Activated CD8-positive, alpha-beta memory T cell treated with anti-CD3 and anti-CD28 coated beads for 24 hours (primary cell): ENCODE results near the gene DAP.
"Not testable (repeated sequence)": the region's sequence is repeated elsewhere in the genome, so short reads cannot be mapped to it uniquely, and the experiment has no call there.

Experiments used
- DNase-seq: peaks from one replicate; pipeline ENCODE4 v3.0.0-alpha.2; 2020

The DAP gene

GRCh38 chr5:10648806-10649665 is 112.0 kb downstream of the DAP start:
- DNase-seq: no peak

- no peak for DNase-seq
Observed at GRCh38 chr5:10647640-10648039, 113.4 kb downstream of the DAP start.

DNA sequence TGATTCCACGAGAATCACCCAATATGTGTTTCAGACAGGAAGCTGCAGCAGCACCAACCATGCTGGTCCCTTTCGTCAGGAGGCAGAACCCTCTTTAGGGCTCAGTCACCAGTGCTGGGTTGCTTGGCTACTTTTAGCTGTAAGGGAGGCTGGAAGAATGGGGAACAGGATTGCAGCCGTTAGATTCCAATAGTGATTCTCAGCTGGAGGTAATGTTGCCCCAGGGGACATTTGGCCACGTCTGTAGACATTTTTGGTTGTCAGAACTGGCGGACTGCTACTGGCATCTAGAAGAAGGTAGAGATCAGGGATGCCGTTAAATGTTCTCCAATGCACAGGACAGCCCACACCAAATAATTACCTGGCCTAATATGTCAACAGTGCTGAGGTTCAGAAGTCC is 115.4 kb downstream of the DAP start:
- no peak for DNase-seq

DNA sequence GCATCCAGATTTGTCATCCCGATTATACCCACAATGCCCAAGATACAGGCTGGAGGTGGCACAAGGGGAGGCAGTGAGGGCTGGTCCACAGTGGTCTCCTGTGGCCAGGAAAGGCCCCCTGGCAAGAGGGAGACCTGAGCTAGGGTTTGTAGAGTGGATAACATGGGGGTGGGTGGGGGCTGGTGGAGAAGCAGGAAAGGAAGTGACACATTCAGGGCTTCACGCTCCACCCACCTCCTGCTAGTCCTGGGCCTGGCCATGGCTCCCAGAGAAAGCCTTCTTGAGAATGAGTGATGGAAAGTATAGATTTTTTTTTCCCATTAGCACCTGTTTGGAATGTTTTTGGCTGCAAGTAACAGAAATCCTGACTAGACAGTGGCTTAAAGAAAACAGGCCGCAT is 115.9 kb downstream of the DAP start:
- DNase-seq: no peak

DNA sequence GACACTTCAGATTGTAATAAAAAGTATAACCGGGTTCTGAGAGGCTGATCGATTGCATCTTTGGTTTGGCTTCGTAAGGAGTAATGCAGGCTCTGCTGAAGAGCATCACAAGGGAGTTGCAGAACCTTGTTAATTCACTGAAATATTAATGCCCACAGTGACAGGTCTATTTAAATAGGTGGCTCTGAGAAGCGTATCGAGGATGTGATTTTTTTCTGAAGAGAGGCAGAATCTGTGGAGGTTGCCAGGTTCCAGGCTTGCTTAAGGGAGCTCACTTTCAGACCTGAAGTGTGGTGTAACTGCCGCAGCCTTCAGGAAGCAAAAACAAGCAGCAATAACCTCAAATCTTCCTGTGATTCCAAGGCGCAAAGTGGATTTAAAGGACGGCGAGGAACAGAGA is 116.8 kb downstream of the DAP start:
- no peak for DNase-seq

GRCh38 chr5:10642367-10642766 is 118.7 kb downstream of the DAP start:
- no peak for DNase-seq

- DNase-seq: no peak
Observed at GRCh38 chr5:10639846-10640368, 121.1 kb downstream of the DAP start.

DNA sequence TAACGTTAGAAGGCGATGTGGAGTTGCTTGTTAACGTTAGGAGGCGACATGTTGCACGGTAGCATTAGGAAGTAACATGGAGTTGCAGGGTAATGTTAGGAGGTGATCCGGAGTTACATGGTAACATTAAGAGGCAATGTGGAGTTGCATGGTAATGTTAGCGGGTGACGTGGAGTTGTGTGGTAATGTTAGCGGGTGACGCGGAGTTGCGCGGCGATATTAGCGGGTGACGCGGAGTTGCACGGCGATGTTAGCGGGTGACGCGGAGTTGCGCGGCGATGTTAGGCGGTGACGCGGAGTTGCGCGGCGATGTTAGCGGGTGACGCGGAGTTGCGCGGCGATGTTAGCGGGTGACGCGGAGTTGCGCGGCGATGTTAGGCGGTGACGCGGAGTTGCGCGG is 122.3 kb downstream of the DAP start:
- DNase-seq: not testable (repeated sequence)

DNA sequence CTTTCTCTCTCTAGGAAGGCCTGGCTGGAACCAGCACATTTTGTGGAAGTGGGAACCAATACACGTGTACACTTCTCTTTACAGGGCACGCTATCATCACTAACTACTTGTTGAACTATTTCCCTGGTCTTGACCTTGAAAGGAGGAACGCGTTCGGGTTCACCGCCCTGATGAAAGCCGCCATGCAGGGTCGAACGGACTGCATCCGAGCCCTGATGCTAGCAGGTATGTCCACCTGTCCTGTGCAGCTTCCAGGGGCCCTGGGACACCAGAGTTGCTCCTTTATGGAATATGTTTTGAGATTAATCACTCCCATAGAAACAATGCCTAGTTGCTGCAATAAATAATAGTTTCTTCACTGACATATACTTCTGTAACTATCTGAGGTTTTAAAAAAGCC is 123.1 kb downstream of the DAP start:
- no peak for DNase-seq

GRCh38 chr5:10636363-10637142 is 124.5 kb downstream of the DAP start:
- DNase-seq: no peak

DNA sequence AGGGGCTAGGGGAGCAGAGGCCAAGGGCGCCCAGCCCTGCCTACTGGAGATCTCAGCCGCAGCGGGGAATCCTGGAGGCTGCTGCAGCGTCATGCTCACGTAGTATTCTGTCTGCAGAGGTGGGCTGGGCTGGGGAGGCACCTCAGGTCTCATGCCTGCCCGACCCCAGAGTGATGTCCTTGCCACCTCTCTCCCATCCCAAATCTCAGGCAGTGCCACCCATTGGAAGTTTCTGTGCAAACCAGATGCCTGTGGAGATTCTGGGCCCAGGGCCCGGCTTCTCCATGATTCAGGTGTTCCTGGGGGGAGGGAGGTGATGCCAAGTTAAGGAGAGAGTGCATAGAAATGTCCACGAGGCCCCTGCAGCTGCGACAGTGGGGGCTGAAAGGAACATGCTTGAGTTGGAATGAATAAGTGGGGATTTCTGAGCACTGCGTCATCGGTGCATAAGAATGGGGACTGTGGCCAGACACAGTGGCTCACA is 125.1 kb downstream of the DAP start:
- DNase-seq: peak; percentile 56

- DNase-seq: peak; percentile 76
Observed at GRCh38 chr5:10635257-10635866, 125.7 kb downstream of the DAP start.

DNA sequence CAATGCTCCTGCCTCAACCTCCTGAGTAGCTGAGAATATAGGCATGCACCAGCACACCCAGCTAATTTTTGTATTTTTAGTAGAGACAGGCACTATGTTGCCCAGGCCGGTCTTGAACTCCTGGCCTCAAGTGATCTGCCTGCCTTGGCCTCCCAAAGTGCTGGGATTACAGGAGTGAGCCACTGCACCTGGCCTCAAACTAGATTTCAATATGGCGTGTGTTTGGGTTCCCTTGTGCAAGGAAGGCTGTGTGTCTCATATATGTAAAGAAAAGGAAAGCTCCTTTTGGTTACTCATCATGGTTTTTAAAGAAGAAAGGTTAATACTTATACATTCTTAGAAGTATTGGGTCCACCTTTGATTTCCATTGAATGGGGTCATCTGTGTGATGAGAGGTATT is 126.5 kb downstream of the DAP start:
- DNase-seq: no peak

GRCh38 chr5:10634050-10634449 is 127.0 kb downstream of the DAP start:
- DNase-seq: no peak

GRCh38 chr5:10633271-10634049 is 127.6 kb downstream of the DAP start:
- no peak for DNase-seq

DNA sequence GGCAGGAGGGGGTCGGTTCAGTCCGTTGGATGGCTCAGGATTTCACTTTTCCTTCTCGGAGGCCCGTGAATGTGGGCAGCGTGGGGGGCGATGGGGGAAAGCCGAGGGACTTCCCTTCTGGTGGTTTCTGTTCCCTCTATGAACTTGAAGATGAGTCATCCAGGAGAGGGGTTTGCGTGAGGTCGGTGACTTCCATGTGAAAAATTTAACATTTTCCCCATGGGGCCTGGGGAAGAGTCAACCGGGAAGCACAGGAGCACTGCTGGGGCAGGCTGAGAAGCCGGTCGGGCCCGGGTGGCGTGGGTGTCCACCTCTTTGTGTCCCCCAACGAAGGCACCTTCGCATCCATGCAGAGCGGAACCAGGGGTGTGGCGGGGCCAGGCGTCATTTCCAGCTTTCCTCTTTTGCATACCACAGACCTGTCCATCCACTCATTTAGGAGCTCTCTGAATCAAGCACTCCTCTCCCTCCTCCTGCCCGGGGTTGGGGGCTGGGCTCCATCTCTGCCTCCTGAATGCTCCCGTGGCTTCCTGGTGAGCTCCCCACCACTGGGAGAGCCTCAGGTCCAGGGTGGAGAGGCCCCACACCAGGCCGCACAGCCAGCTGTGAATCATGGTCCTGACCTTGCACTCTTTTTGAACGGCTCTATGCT is 128.8 kb downstream of the DAP start:
- peak; percentile 72 for DNase-seq

DNA sequence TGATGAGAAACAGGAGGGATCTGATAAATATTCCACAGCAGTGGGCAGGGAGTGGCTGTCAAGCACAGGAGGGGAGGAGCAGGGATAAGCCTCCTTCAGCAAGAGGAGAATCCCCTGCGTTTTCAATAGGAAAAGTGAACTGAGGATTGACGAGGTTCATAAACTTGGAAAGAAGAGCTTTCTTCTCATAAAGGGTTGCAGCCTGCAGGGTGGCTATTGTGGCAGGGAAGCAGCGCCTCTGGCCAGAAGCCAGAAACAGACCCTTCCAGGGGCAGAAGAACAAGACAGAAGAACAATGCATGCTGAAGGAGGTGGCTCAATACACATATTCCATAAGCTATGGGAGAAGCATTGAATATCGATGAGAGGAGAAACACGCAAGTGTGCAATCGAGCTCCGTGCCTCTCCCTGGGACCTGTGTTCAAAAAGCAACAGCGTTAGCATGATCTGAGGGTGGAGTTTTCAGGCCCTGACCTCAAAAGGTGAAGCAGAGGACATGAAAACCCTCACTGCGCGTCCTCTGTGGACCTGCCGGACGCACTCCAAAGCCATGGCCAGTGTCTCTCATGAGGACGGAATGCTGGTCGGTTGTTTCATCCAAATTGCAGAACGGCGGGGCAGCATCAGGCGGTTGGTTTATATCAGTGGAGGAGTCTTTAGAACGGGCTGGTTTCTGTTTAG is 129.6 kb downstream of the DAP start:
- no peak for DNase-seq

GRCh38 chr5:10630744-10631143 is 130.3 kb downstream of the DAP start:
- not testable (repeated sequence) for DNase-seq

DNA sequence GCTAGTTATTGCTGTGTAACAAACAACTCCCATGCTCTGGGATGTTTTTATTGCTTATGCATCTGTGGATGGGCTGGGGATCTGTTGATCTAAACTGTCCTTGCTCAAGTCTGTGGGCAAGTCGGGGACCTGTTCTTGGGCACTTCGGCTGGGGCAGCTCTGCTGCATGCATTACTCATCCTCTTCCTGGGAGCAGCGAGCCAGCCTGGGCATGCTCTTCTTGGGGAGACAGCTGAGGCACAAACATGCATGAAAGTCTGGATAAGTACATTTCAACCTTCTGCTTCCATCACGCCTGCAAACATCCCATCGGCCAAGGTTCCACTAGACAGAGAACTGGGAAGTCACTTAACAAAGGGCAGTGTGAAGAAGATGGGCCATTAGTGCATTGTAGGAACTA is 130.9 kb downstream of the DAP start:
- DNase-seq: no peak

DNA sequence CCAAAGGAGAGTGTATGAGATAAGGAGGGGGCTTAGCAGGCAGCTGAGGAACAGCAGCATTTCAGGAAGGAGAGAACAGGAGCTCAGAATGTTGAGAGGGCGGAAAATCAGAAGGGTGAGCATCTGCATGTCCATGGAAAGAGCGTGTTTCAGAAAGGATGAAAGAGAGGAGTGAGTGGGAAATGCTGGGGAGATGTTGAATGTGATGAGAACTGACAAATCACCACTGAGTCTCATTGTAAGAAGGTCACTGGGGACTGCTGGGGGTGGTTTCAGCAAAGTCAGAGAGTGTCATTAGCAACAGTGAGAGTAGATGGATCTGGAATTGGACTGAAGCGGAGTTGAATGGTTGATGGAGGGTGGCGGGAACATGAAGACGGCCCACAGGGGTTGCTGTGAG is 131.4 kb downstream of the DAP start:
- DNase-seq: no peak
